Fibroblast of mammary gland (primary cell): ENCODE measurements around the gene MAP3K7.
A peak's percentile ranks its signal among the peaks of the same experiment; 100 is the strongest.

ENCODE experiments used
- DNase-seq: peaks from one replicate; pipeline ENCODE4 v3.0.0-alpha.2; 2010; ENCODE audit warnings: low read depth
- H3K4me3 ChIP-seq: 2 replicates; pipeline ENCODE4 v1.5.1; 2011; ENCODE audit warnings: low read depth, mild to moderate bottlenecking, low read length, moderate library complexity; ENCODE audit not compliant: control insufficient read depth
- TF ChIP-seq, protein P1 (sequence below): conservative IDR thresholded peaks from 2 replicates; pipeline ENCODE4 v1.5.1; 2011; ENCODE audit warnings: low read depth, low read length, inconsistent platforms; ENCODE audit not compliant: control insufficient read depth, insufficient read depth

The MAP3K7 gene

DNA sequence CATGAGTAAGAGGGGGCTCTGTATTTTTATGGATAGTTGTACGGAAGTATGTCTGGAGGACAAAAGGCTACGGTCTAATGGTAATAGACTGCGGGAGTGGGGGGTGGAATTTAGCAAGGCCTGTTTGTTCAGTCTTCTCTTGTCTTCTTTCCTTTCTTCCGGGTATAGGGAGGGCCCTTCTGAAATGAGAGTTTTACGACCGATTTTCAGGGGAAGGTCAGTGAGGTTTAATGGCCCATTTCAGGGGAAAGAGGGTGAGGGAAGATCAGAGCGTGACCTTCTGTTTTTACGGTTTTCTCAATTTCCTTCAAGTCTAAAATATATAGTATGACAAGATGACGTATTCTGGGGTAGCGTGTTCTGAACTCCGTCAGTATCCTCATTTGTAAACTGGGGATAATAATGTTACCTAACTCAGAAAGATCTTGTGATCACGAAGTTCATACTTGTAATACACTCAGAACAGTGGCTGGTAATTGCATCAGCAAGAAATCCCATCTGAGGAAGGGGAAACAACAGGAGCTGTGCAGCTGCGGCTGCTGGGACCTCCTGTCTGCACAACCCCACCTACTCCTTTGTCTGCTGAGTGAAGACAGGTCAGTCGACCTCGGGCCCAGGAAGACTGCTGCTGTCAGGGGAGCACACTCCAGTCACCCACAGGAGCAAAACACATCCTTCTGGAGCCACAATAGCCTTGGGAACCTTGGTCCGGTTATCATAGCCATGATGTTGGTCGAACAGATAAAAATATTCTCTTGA is 90.4 kb downstream of the MAP3K7 start:
- DNase-seq, result no peak
- TF ChIP-seq, protein P1, sequence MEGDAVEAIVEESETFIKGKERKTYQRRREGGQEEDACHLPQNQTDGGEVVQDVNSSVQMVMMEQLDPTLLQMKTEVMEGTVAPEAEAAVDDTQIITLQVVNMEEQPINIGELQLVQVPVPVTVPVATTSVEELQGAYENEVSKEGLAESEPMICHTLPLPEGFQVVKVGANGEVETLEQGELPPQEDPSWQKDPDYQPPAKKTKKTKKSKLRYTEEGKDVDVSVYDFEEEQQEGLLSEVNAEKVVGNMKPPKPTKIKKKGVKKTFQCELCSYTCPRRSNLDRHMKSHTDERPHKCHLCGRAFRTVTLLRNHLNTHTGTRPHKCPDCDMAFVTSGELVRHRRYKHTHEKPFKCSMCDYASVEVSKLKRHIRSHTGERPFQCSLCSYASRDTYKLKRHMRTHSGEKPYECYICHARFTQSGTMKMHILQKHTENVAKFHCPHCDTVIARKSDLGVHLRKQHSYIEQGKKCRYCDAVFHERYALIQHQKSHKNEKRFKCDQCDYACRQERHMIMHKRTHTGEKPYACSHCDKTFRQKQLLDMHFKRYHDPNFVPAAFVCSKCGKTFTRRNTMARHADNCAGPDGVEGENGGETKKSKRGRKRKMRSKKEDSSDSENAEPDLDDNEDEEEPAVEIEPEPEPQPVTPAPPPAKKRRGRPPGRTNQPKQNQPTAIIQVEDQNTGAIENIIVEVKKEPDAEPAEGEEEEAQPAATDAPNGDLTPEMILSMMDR, result no peak
- H3K4me3 ChIP-seq, result no peak overlapping the region

DNA sequence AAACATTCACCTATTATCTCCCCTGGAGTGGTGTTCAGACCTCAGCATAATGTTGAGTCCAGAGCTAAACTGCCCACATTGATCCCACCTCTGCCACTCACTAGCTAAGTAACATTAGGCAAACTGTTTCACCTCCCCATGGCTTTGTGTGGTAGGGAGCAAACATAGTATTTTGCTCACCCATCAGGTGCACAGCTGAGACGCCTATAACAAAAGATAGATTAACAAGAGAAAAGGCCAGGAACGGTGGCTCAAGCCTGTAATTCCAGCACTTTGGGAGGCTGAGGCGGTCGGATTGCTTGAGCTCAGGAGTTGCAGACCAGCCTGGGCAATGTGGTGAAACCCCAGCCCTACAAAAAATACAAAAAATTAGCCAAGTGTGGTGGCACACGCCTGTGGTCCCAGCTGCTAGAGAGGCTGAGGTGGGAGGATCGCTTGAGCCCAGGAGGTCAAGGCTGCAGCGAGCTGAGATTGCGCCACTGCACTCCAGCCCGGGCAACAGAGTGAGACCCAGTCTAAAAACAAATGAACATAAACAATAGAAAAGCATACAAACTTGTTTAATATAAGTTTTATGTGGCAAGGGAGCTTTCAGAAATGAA is 91.6 kb downstream of the MAP3K7 start:
- H3K4me3 ChIP-seq, result no peak overlapping the region
- TF ChIP-seq, protein P1, result no peak
- no peak for DNase-seq

DNA sequence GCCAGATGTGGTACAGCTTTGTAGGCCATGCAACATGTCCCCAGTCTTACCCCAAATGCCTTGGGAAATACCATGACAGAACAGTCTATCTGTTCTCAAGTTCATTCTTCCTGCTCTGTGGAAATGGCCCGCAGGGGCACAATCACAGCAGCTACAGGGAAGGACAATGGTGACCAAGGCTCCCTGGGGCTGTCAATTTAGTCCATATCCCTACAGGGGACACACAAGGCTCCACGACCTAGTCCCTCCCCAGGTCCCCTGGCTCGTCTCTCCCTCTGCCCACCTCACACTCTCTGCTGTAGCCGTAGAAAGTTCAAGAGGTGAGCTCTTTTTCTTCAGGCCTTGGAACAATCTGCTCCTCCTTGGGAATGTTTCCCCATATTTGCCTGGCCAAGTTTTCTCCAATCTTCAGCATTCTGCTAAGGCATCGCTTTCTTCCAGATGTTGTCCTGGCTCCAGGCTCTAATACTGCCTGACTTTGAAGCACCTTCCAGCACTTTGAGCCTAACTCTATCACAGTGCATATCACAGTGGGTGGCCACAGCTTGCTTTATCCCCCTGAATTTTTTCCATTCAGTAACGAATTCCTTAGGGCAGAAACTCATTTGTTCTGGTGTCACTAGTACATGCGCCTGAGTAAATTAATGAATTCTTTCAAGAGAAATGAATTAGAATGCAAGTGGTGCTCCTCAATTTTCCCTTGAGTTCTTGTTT is 92.6 kb downstream of the MAP3K7 start:
- H3K4me3 ChIP-seq, result no peak overlapping the region
- DNase-seq, result no peak
- TF ChIP-seq, protein P1, result no peak

DNA sequence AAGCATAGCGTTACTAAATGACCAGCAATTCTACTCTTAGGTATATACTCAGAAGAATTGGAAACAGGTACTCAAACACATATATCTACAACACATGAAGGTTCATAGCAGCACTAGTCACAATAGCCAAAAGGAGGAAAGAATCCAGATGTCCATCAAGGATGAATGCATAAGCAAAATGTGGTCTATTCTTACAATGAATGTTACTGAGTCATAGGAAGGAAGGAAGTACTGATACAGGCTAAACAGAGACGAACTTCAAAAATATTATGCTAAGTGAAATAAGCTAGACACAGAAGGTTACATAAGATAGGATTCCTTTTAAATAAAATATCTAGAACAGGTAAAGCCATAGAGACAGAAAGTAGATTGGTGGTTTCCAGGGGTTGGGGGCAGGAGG is 93.5 kb downstream of the MAP3K7 start:
- TF ChIP-seq, protein P1, result no peak
- peak; percentile 37 for DNase-seq
- no peak overlapping the region for H3K4me3 ChIP-seq

DNA sequence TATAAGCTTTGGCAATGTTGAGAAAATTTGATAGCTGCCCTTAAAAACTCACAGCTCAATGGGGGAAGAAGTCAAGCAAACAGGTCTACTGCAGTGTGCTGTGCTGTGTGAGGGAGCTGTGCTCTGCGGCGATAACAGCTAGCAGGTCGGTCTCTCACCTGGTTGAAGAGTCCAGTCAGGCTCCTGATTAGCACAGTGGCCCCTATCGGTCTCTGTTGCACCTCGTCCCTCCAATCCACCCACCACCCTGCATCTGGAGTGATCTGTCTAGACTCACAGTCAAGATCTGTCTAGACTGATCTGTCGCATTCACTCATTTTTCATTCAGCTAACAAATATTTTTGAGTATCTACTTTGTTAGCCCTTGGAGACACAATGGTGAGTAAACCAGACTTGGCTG is 94.1 kb downstream of the MAP3K7 start:
- no peak for DNase-seq
- TF ChIP-seq, protein P1, result no peak
- H3K4me3 ChIP-seq, result no peak overlapping the region

DNA sequence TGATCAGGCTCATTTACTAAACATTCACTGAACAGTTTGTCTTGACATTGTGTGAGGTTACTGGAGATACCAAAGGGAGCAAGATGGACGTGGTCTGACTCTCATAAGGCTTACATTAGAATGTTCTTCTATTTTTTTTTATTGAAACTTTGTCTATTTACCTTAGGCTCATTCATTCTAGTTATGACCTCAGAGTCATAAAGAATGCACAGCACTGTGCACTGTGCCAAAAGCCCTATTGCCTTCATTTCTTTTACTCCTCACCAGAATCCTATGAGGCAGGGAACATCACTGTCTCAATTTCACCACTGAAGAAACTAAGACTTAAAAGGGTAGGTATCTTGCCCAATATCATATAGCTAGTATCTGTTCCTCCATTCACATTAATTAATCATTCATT is 94.5 kb downstream of the MAP3K7 start:
- DNase-seq, result no peak
- no peak overlapping the region for H3K4me3 ChIP-seq
- TF ChIP-seq, protein P1, result no peak
